ENCODE measurements around the gene ACVR1B. TPM values are rescaled to one million over a fixed set of nuclear protein-coding genes. Genes with fewer than 3 reads are reported as not detected.

Gene ACVR1B
- total and polyA plus RNA-seq, 9 of the 15 experiments (the other 6 are each of a cell fraction or from before 2014, with no cell fraction given): 0.97 to 15.1 (median 6.8) TPM

DNA sequence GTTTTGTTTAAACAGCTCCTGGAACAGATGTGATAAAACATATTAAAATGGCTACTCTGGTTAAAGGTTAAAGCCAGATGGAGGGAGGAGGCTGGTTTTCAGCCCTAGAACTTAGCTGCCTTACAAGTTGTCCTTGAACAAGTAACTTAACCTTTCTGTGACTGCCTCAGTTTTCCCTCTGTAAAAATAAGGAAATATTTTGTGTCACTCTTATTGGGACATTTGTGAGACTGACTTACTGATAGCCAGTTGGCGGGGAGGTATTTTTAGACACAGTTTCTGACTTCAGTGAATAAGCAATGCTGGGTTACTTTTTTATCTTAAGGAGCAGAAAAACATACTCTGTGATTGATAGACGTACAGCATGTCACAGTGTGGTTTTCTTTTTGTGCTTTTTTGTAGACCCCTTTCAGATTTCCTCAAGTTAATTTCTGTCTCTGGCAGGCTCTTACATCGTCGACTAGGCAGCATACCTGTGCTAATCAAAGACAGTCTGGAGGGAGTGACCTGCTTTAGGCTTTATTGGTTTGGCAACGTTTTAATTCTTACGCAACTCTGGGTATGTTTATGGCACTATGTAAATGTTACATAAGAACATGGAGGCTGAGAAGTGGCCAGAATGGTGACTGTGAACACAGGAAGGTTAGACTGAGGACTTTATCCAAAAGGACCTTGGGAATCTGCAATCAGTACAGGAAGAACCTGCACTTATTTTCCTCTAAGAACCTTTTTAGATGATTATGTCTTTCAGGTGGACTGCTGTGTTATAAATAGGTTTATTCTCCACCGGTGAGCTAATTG lies 3.3 kb downstream of the ACVR1B start (continued):
- no peak for TF ChIP-seq ZBTB34 (CRISPR knock-in tag; IDR thresholded peaks at IDR 0.05)
- 0 out of 2 replicates have a peak, but pooled peaks have one; percentile 29 for TF ChIP-seq GATA2 (CRISPR knock-in tag; IDR thresholded peaks at IDR 0.05)
- peak; percentile 62 for TF ChIP-seq SMAD4 (CRISPR knock-in tag; conservative IDR thresholded peaks at IDR 0.05)
- no peak for TF ChIP-seq SUPT5H (IDR thresholded peaks at IDR 0.05)
- TF ChIP-seq ZNF696 (CRISPR knock-in tag; conservative IDR thresholded peaks at IDR 0.05): no peak
- TF ChIP-seq WHSC1 (IDR thresholded peaks at IDR 0.05; ENCODE audit: low read length): no peak
- TF ChIP-seq ID3 (CRISPR knock-in tag; IDR thresholded peaks at IDR 0.05): no peak
- TF ChIP-seq ID3 (tag; IDR thresholded peaks at IDR 0.05): no peak
- no peak for TF ChIP-seq ZBTB9 (CRISPR knock-in tag; IDR thresholded peaks at IDR 0.05)
- TF ChIP-seq CBFA2T3 (IDR thresholded peaks at IDR 0.05): peak; percentile 93
- TF ChIP-seq RB1 (IDR thresholded peaks at IDR 0.05; ENCODE audit: low read depth): no peak
- TF ChIP-seq FOSL1 (tag; conservative IDR thresholded peaks at IDR 0.05): peak; percentile 30; the same call in 1 of the 2 replicates
- no peak for TF ChIP-seq TOE1 (IDR thresholded peaks at IDR 0.05; ENCODE audit: borderline replicate concordance)
- no peak for TF ChIP-seq TOE1 (CRISPR knock-in tag; IDR thresholded peaks at IDR 0.05; ENCODE audit: borderline replicate concordance, low read depth)
- no peak for TF ChIP-seq ZNF174 (CRISPR knock-in tag; IDR thresholded peaks at IDR 0.05)
- TF ChIP-seq HLTF (IDR thresholded peaks at IDR 0.05): no peak
- TF ChIP-seq MEF2A (IDR thresholded peaks at IDR 0.05; ENCODE audit: control insufficient read depth, low read depth, low read length): peak; percentile 98
- no peak for TF ChIP-seq KHSRP (IDR thresholded peaks at IDR 0.05)
- TF ChIP-seq DNMT1 (IDR thresholded peaks at IDR 0.05): no peak
- no peak for TF ChIP-seq EP400 (IDR thresholded peaks at IDR 0.05)
- no peak for TF ChIP-seq NEUROD1 (IDR thresholded peaks at IDR 0.05; ENCODE audit: borderline replicate concordance, low read depth, low read length, partially characterized antibody)
- peak; percentile 53; the same call in 1 of the 2 replicates for TF ChIP-seq JUND (IDR thresholded peaks at IDR 0.05; ENCODE audit: borderline replicate concordance, low read depth, low read length)
- no peak for TF ChIP-seq JUND (tag; IDR thresholded peaks at IDR 0.05; ENCODE audit: borderline replicate concordance, low read depth, low read length)
- TF ChIP-seq ARID3A (IDR thresholded peaks at IDR 0.05; ENCODE audit: borderline replicate concordance, low read depth, low read length): no peak
- TF ChIP-seq HDAC1 (IDR thresholded peaks at IDR 0.05): peak in 1 of 2 experiments; percentile 87; a peak in 2 of 4 replicates
